ENCODE measurements around the gene NF1.
"Not testable (repeated sequence)": the region's sequence is repeated elsewhere in the genome, so short reads cannot be mapped to it uniquely, and the experiment has no call there.

Gene NF1

GRCh38 chr17:31345191-31345747 lies 250.5 kb downstream of the NF1 start:
- DNase-seq: not testable (repeated sequence)

DNA sequence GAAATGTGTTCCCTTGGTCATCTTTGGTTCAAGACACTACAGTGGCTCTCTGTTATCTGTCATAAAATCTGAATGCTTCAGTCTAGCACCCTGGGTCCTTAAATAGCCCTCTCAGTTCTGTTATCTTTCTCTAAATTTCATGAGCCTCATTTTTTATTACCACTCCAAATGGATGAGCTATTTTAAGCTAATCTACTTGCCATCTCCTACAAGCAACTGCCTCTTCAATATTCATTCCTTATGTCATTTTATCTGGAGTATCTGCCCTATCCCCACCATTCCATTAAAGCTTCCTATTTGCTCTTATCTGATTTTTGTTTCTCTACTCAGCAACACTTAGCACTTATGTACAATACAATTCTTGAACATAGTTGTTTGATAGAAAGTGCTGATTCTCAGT lies 254.7 kb downstream of the NF1 start:
- no peak for DNase-seq

- no peak for DNase-seq
Observed at GRCh38 chr17:31355935-31356334, 261.2 kb downstream of the NF1 start.

DNA sequence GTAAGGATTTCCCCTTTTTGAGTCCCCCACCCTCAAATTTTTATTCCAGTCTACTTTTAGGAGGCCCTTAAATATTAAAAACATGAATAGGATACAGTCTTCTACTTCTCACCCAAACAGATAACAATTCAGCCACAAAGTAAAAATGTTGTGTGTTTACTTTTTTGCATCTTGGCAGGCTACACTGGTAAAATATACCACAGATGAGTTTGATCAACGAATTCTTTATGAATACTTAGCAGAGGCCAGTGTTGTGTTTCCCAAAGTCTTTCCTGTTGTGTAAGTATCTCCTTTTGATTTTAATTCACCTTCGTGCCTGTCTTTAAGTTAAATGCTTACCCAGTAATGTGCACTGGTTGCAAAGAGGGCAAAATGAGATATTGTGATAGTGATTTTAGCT lies 262.3 kb downstream of the NF1 start:
- DNase-seq: no peak

DNA sequence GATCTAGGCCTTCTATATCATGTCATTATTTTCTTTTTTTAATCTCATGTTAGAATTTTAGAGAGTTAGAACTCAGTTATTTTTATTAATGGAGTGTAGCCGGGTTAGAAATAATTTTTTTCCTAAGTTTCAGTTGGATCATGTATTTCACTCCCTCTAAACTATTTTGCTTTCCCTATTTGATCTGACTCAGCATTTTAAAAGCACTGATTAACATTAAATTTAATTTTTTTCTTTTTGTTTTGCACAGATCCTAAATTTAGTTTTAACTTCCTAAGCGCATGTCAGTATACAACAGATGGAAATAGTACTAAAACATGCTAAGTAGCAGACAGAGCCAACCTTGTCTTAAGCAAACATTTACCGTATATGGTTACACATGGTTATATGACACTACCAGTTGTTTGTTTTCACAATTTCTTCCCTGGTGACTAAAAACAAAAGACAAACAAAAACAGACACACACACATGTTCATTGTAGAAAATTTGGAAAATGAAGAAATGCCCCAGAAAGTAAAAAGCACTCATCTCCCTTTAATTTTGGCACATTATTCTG lies 263.1 kb downstream of the NF1 start:
- no peak for DNase-seq

- no peak for DNase-seq
Observed at GRCh38 chr17:31364012-31364411, 269.2 kb downstream of the NF1 start.

DNA sequence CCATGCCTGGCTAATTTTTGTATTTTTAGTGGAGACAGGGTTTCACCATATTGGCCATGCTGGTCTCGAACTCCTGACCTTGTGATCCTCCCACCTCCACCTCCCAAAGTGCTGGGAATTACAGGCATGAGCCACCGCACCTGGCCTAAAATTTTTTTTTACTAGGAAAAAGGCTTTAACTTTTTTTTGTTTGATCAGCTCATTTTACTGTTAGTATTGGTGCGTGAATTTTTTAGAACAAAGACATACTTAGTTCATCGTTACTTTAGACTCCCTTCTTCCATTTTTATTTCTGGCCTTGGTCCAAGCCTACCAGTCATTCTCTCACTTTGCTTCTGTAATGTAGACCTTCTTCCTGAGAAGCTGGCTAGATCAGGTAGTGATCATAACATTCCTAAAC lies 271.3 kb downstream of the NF1 start:
- DNase-seq: no peak

DNA sequence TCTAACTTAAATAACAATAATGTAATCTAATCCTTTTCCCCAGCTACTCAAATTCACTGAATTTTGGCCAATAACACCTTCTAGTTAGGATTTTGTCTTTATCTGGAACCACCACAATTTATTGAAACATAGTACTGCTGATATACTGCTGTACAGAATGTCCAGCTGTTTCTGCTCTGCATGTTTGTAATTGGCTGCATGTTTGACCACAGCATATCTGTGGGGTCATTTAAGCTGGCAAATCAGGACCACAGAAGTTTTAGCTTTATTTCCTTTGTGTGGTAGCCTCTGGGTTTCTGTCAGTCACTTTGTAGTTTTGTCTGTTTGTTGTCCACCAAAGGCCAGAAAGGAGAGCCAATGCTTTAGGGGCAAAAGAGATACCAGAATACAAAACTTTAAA lies 274.5 kb downstream of the NF1 start:
- no peak for DNase-seq

GRCh38 chr17:31371511-31372097 lies 276.8 kb downstream of the NF1 start:
- no peak for DNase-seq

DNA sequence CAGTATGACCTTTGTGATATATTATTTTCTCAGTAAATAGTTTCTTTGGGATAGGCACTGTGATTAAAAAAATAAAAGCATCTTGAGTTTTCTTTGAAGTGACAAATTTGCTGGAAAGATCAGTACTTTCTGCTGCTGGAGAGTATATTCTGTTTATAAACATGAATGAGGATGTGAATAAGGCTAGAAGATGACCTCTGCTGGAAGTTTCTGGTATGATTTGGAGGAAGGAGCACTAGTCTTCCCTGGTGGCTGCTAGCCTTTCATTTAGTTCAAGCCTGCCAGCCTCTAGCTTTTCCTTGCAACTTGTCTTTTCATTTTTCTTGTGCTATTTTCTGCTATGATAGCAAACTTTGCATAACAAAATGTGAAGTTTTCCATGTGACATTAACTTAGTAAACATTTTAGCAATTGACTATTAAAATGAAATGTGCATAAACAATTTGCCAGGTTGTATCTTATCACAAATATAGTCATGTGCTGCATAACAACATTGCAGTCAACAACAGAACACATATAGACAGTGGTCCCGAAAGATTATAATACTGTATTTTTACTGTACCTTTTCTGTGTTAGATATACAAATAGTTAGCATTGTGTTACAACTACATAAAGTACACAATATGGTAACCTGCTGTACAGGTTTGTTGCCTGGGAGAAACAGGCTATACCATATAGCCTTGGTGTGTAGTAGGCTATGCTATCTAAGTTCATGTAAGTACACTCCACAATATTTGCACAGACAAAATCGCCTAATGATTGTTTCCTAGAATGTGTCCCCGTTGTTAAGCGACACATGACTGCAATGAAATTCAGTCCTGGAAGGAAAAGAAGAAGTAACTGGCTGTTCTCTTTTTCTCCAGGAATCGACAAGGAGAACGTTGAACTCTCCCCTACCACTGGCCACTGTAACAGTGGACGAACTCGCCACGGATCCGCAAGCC lies 278.6 kb downstream of the NF1 start:
- DNase-seq: no peak

DNA sequence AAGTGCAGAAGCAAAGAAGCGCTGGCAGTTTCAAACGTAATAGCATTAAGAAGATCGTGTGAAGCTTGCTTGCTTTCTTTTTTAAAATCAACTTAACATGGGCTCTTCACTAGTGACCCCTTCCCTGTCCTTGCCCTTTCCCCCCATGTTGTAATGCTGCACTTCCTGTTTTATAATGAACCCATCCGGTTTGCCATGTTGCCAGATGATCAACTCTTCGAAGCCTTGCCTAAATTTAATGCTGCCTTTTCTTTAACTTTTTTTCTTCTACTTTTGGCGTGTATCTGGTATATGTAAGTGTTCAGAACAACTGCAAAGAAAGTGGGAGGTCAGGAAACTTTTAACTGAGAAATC lies 279.3 kb downstream of the NF1 start:
- no peak for DNase-seq

DNA sequence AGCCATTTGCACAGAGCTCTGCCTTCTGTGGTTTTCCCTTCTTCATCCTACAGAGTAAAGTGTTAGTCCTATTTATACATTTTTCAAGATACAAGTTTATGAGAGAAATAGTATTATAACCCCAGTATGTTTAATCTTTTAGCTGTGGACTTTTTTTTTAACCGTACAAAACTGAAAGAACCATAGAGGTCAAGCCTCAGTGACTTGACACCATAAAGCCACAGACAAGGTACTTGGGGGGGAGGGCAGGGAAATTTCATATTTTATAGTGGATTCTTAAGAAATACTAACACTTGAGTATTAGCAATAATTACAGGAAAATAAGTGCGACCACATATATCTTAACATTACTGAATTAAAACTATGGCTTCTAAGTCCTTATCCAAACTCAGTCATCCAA lies 279.7 kb downstream of the NF1 start:
- DNase-seq: no peak

GRCh38 chr17:31378638-31379037 lies 283.9 kb downstream of the NF1 start:
- DNase-seq: no peak

- no peak for DNase-seq
Observed at GRCh38 chr17:31379597-31380205, 284.9 kb downstream of the NF1 start.

GRCh38 chr17:31381165-31381668 lies 286.4 kb downstream of the NF1 start:
- DNase-seq: no peak

GRCh38 chr17:31382668-31383275 lies 288.0 kb downstream of the NF1 start:
- not testable (repeated sequence) for DNase-seq

GRCh38 chr17:31383488-31383887 lies 288.7 kb downstream of the NF1 start:
- not testable (repeated sequence) for DNase-seq

DNA sequence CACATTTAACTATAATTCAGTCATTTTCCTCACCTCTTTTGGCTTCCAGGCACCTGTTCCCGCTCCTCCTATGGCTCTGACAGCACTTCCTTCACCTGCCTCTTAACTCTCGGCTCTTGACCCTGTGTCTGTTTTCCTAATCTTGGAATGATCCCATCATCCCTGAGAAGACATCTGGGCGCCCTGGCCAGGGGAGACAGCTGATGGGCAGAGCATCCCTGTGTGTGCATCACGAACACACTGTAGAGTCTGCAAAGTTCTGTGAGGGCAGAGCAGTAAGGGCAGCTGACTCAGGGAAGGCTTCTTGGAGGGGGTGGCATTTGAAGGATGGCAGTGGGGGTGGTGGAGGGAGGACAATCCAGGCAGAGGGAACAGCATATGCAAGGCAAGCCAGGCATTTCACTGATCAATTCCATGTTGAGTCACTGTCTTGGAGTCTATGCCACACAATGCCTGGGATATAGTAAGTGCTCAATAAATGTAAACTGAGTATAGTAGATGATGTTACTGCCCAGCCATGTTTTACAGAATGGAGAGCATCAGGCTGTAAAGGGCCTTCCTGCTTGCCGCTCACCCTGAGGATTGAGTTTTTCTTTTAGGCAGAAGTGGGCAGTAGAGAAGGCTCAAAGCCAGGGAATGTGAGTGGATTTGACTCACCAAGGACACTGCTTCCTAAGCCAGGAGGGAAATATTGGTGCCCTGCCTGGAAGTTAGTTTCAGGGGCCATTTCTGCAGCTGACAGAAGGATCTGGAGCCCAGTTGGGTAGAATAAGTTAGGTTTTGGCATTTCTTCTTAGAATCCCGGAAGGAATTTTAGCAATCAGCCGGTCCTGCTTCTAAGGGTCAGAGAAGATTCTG lies 290.9 kb downstream of the NF1 start:
- DNase-seq: no peak

- no peak for DNase-seq
Observed at GRCh38 chr17:31386542-31387075, 291.8 kb downstream of the NF1 start.

DNA sequence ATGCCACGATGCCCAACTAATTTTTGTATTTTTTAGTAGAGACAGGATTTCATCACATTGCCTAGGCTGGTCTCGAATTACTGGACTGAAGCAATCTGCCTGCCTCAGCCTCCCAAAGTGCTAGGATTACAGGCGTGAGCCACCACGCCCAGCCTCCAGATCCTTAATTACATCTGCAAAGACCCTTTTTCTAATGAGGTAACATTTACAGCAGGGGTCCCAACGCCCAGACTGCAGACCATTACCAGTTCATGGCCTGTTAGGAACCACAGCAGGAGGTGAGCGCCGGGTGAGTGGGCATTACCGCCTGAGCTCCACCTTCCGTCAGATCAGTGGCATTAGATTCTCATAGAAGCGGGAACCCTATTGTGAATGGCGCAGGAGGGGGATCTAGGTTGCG lies 292.7 kb downstream of the NF1 start:
- no peak for DNase-seq

DNA sequence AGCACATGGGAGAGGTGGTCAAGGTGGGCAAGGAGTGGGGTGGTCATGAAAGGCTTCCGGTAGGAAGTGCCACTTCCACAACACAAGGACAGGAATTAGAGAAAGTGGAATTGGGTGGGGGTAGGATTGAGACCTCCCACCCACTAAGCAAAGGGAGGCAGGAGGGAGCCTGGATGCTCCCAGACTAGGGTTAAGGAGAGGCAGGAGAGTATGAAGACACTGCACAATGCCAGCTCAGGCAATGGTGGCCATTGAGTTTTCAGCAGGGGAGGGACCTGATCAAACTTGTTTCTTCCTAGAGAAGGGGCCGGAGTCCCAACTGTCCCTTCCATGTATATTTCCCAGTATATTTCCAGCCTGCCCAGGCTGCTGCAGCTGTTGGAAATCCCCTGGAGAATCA lies 293.6 kb downstream of the NF1 start:
- DNase-seq: no peak

All from cortex of kidney (tissue), 1 donor.